Measurements from ENCODE around the gene ILKAP.

Gene ILKAP

GRCh38 chr2:238242731-238243495 is 39.4 kb upstream of the ILKAP start:
- Histone ChIP-seq H3K4me2 (ENCODE audit: low read length) (no peak overlapping the region), H3K36me3 (ENCODE audit: insufficient read depth, low read length) (peaks cover 9% of the 10 kb centered on the region; the same call in 1 of the 2 replicates), H3K9ac (ENCODE audit: low read length) (no peak overlapping the region), H3K9me3 (ENCODE audit: low read length) (no peaks in the 10 kb centered on the region), H3K27me3 (ENCODE audit: insufficient read depth, low read length) (no peaks in the 10 kb centered on the region), H3K4me3 (ENCODE audit: low read depth, low read length, poor library complexity, severe bottlenecking) (no peak overlapping the region), H3F3A (ENCODE audit: insufficient read depth, low read length) (no peaks in the 10 kb centered on the region), H3K9me2 (ENCODE audit: low read depth, low read length) (no peaks in the 10 kb centered on the region), H2AFZ (ENCODE audit: low read length) (no peak overlapping the region), H3K4me1 (ENCODE audit: insufficient read depth, low read length, severe bottlenecking) (peaks cover 24% of the 10 kb centered on the region), H4K20me1 (ENCODE audit: insufficient read depth, low read length) (no peaks in the 10 kb centered on the region), H3K27ac (ENCODE audit: low read depth, low read length, poor library complexity, severe bottlenecking) (no peak overlapping the region), H3K79me2 (ENCODE audit: insufficient read depth, low read length) (no peaks in the 10 kb centered on the region)
- TF ChIP-seq CTCF (IDR thresholded peaks at IDR 0.05; ENCODE audit: low read length): no peak
- no peak for TF ChIP-seq EZH2 (IDR thresholded peaks at IDR 0.05; ENCODE audit: borderline replicate concordance, low read length)

GRCh38 chr2:238241970-238242369 is 38.5 kb upstream of the ILKAP start:
- Histone ChIP-seq H3K4me1 (ENCODE audit: insufficient read depth, low read length, severe bottlenecking) (peaks cover 25% of the 10 kb centered on the region), H2AFZ (ENCODE audit: low read length) (no peak overlapping the region), H3K9me2 (ENCODE audit: low read depth, low read length) (no peaks in the 10 kb centered on the region), H3K27ac (ENCODE audit: low read depth, low read length, poor library complexity, severe bottlenecking) (no peak overlapping the region), H3K36me3 (ENCODE audit: insufficient read depth, low read length) (peaks cover 9% of the 10 kb centered on the region; the same call in 1 of the 2 replicates), H3F3A (ENCODE audit: insufficient read depth, low read length) (no peaks in the 10 kb centered on the region), H3K27me3 (ENCODE audit: insufficient read depth, low read length) (no peaks in the 10 kb centered on the region), H3K79me2 (ENCODE audit: insufficient read depth, low read length) (no peaks in the 10 kb centered on the region), H3K4me3 (ENCODE audit: low read depth, low read length, poor library complexity, severe bottlenecking) (no peak overlapping the region), H3K4me2 (ENCODE audit: low read length) (no peak overlapping the region), H3K9ac (ENCODE audit: low read length) (no peak overlapping the region), H4K20me1 (ENCODE audit: insufficient read depth, low read length) (no peaks in the 10 kb centered on the region), H3K9me3 (ENCODE audit: low read length) (no peaks in the 10 kb centered on the region)
- TF ChIP-seq EZH2 (IDR thresholded peaks at IDR 0.05; ENCODE audit: borderline replicate concordance, low read length): no peak

GRCh38 chr2:238240757-238241711 is 37.5 kb upstream of the ILKAP start:
- Histone ChIP-seq H3K4me3 (ENCODE audit: low read depth, low read length, poor library complexity, severe bottlenecking) (peak overlapping the region; percentile 82), H3K27me3 (ENCODE audit: insufficient read depth, low read length) (no peaks in the 10 kb centered on the region), H3K4me1 (ENCODE audit: insufficient read depth, low read length, severe bottlenecking) (peaks cover 25% of the 10 kb centered on the region), H4K20me1 (ENCODE audit: insufficient read depth, low read length) (no peaks in the 10 kb centered on the region), H3K27ac (ENCODE audit: low read depth, low read length, poor library complexity, severe bottlenecking) (peak overlapping the region; percentile 6), H3K9me2 (ENCODE audit: low read depth, low read length) (no peaks in the 10 kb centered on the region), H3K79me2 (ENCODE audit: insufficient read depth, low read length) (no peaks in the 10 kb centered on the region), H3F3A (ENCODE audit: insufficient read depth, low read length) (no peaks in the 10 kb centered on the region), H3K4me2 (ENCODE audit: low read length) (peak overlapping the region; percentile 75), H2AFZ (ENCODE audit: low read length) (no peak overlapping the region), H3K9me3 (ENCODE audit: low read length) (no peaks in the 10 kb centered on the region), H3K9ac (ENCODE audit: low read length) (no peak overlapping the region; the same call in 1 of the 2 replicates), H3K36me3 (ENCODE audit: insufficient read depth, low read length) (peaks cover 9% of the 10 kb centered on the region; the same call in 1 of the 2 replicates)
- TF ChIP-seq EZH2 (IDR thresholded peaks at IDR 0.05; ENCODE audit: borderline replicate concordance, low read length) (no peak), CTCF (IDR thresholded peaks at IDR 0.05; ENCODE audit: low read length) (peak; percentile 35; the same call in 1 of the 2 replicates)
